IPS-18a (cell line): Measurements from ENCODE around the gene PARK7.

Experiments used
- H3K27ac ChIP-seq: one replicate; pipeline ENCODE4 v1.5.1; 2013; ENCODE audit warnings: low read length
- H3K27me3 ChIP-seq: one replicate; pipeline ENCODE4 v1.6.1; 2013; ENCODE audit warnings: mild to moderate bottlenecking, low read length; ENCODE audit not compliant: control insufficient read depth, insufficient read depth
- H3K36me3 ChIP-seq: one replicate; pipeline ENCODE4 v1.6.1; 2013; ENCODE audit warnings: low read depth, low read length; ENCODE audit not compliant: control insufficient read depth
- H3K4me1 ChIP-seq: one replicate; pipeline ENCODE4 v1.6.1; 2013; ENCODE audit warnings: low read depth, low read length; ENCODE audit not compliant: control insufficient read depth
- H3K4me3 ChIP-seq: one replicate; pipeline ENCODE4 v1.5.1; 2013; ENCODE audit warnings: low read length
- H3K9ac ChIP-seq: one replicate; pipeline ENCODE4 v1.6.1; 2013; ENCODE audit warnings: mild to moderate bottlenecking, low read length, moderate library complexity
- H3K9me3 ChIP-seq: one replicate; pipeline ENCODE4 v1.6.1; 2013; ENCODE audit warnings: low read depth, low read length; ENCODE audit not compliant: control insufficient read depth

The PARK7 gene

DNA sequence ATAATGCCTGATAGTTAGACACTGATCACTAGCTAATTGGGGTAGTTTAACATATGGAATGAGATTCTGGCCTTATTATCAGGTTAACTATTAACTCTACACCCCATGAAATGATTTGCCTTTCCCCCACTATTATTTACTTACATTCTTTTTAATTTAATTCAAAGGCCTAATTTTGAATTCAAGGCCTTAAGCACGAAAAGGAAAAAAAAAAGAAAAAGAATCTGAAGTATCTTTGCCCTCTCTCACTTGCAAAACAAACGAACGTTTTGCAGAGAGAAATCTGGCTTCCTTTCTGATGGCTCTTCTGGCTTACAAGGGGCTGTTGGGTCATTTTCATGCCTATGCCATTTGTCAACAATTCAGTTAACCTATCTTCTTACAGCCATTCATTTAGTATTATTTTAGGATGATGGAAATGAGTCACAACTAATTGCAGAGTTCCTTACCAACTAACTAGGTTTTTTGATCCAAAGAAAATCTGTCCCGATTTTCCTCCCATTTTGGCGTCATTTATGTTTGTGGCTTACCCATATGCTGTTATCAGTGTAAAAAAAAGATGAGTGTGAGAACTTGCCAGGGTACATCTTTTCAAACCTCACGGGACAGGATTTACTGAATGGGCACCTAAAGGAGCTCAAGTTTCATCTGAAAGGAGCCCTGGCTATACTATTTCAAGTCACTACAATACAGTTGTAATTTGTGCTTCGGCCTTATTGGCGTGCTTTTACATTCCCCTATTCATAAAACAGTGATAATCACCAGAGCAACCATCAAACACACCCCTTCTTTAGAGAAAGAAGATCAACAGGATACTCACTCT, 66.4 kb downstream of the PARK7 start:
- Histone ChIP-seq H3K4me1 (peaks cover 31% of the 10 kb centered on the region), H3K36me3 (no peaks in the 10 kb centered on the region), H3K9ac (no peak overlapping the region), H3K9me3 (no peaks in the 10 kb centered on the region), H3K27me3 (peaks cover 21% of the 10 kb centered on the region), H3K27ac (no peak overlapping the region), H3K4me3 (no peak overlapping the region)

DNA sequence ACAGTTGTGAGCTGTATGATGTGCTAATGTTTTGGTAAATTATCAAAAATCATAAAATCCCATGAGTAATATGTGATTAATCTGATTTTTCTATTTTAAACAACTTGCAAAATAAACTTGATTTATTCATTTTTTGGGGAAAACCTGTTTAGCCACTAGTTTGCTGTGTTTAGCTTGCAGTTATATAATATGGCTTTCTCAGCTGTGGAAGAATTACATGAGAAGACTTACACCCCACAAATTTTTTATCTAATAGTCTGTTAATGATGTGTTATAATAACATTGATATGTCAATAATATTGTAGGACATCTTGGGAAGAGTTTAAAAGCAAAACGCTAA, 67.0 kb downstream of the PARK7 start:
- Histone ChIP-seq H3K36me3 (no peaks in the 10 kb centered on the region), H3K4me1 (peaks cover 26% of the 10 kb centered on the region), H3K27me3 (peaks cover 21% of the 10 kb centered on the region), H3K9ac (no peak overlapping the region), H3K27ac (no peak overlapping the region), H3K4me3 (no peak overlapping the region), H3K9me3 (no peaks in the 10 kb centered on the region)

DNA sequence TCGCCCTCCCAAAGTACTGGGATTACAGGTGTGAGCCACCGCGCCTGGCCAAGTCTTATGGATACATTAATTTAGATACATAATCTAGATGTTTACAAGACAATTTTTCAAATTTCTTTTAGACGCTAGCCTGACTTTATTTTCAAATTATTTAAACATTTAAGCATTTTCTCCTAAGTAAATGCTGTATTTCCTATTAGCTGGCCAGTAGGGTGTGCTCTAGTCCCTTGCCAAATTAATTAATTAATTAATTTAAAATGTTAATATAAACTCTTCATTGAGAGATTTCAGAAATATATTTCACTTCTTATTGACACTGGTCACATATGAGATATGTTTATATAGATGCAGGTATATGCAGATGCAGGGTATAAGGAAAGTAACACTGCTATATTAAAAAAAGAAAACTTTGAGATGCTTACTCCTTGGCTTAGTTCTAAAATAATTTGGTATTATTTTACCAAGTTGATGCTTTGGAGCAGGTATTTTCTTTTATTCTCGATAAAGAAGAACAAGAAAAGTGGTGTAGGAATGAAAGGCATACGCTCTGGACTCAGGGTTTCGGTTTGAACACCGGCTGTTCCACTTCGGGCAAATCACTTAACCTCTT, 69.8 kb downstream of the PARK7 start:
- Histone ChIP-seq H3K9ac (no peak overlapping the region), H3K27me3 (peaks cover 12% of the 10 kb centered on the region), H3K36me3 (no peaks in the 10 kb centered on the region), H3K4me3 (no peak overlapping the region), H3K4me1 (peaks cover 16% of the 10 kb centered on the region), H3K9me3 (no peaks in the 10 kb centered on the region), H3K27ac (no peak overlapping the region)

DNA sequence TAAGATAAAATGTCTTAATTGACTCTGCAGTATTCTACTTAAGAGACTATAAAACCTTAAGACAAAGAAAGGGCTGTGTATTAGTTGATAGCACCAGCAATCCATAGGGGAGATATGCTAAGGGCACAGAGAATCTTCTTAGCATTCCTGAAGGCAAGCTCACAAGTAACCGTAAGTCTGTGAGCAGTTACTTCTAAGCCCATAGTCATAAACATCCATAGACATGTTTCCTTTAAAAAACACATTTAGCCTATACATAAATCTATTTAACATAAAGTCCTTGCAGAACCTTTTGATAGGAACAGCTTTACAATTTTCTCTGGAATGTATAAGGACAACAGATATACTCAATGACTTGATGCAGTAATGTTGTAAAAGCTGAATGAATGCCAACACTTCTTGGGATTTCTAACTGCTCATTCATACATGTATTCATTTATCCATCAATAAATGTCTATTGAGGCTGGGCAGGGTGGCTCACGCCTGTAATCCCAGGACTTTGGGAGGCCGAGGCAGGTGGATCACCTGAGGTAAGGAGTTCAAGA, 70.9 kb downstream of the PARK7 start:
- Histone ChIP-seq H3K27me3 (peaks cover under 1% of the 10 kb centered on the region), H3K4me1 (peaks cover 7% of the 10 kb centered on the region), H3K4me3 (no peak overlapping the region), H3K9ac (no peak overlapping the region), H3K9me3 (no peaks in the 10 kb centered on the region), H3K36me3 (no peaks in the 10 kb centered on the region), H3K27ac (no peak overlapping the region)

DNA sequence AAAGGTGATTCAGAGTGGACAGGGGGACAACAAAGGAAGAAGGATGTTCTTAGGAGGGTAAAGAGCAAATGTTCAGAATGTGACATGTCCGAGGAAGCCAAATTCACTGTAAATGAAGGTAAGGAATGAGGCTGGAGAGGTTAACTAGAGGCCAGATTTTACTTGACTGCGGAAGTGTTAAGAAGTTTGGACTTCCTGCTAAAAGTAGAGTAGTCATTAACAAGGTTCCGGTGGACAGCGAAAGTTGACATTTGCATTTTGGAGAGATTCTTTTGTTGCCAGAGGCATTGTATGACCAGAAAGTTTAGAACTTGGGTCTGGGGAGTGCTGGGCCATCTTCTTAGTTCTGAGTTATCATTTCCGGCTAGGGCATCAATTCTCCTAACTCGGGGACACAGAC, 71.8 kb downstream of the PARK7 start:
- Histone ChIP-seq H3K9me3 (no peaks in the 10 kb centered on the region), H3K4me1 (no peaks in the 10 kb centered on the region), H3K27me3 (no peaks in the 10 kb centered on the region), H3K9ac (no peak overlapping the region), H3K36me3 (no peaks in the 10 kb centered on the region), H3K4me3 (no peak overlapping the region), H3K27ac (no peak overlapping the region)
